Panc1 (cell line): ENCODE data around the gene F2RL1. TPM values are rescaled to one million over a fixed set of nuclear protein-coding genes. Genes with fewer than 3 reads are reported as not detected.
"Not testable (repeated sequence)": the region's sequence is repeated elsewhere in the genome, so short reads cannot be mapped to it uniquely, and the experiment has no call there.

Source experiments
- ATAC-seq: fragments of 200-7000 bp; cut with Tn5 transposase; 2 replicates; pipeline ENCODE4 v1.9.1; 2020; ENCODE audit warnings: mild to moderate bottlenecking, moderate library complexity
- BruUV-seq: library from RNA; stranded (reverse); fragments of 400-500 nt; replicated peaks from 2 replicates; lab custom pipeline; 2021; lab: Mats Ljungman, UMichigan
- CTCF ChIA-PET: fragments of 300-600 bp; sonication (Branson Sonifier 250); formaldehyde crosslinking; loops from one replicate; lab custom pipeline; 2022; ENCODE audit warnings: antibody characterized with exemption; lab: Charles Lee
- POLR2A ChIA-PET: fragments of 300-600 bp; sonication (Branson Sonifier 250); formaldehyde crosslinking; loops from one replicate; lab custom pipeline; 2022; ENCODE audit warnings: antibody characterized with exemption; lab: Charles Lee
- DNase-seq: peaks from one replicate; pipeline ENCODE4 v3.0.0-alpha.2; 2010; ENCODE audit warnings: low read depth, low spot score
- H3K27ac ChIP-seq: 2 replicates; pipeline ENCODE4 v1.5.1; 2011; ENCODE audit warnings: mild to moderate bottlenecking, low read length, inconsistent platforms
- H3K27me3 ChIP-seq: fragments of 200-500 bp; sonication (Bioruptor generic); 2 replicates; pipeline ENCODE4 v1.6.0; 2014; ENCODE audit warnings: low read length, inconsistent platforms; ENCODE audit not compliant: control insufficient read depth, insufficient read depth
- H3K36me3 ChIP-seq: fragments of 200-500 bp; sonication (Bioruptor generic); 2 replicates; pipeline ENCODE4 v1.5.1; 2014; ENCODE audit warnings: inconsistent platforms, mild to moderate bottlenecking, low read length, moderate library complexity; ENCODE audit not compliant: control insufficient read depth, insufficient read depth
- H3K4me1 ChIP-seq: 2 replicates; pipeline ENCODE4 v1.5.1; 2011; ENCODE audit warnings: inconsistent platforms, mild to moderate bottlenecking, low read length, moderate library complexity; ENCODE audit not compliant: control insufficient read depth, insufficient read depth
- H3K4me3 ChIP-seq, 2 experiments: 2 replicates each; pipeline ENCODE4 v1.5.1; 2011 to 2012; ENCODE audit warnings: low read depth in 2 of 2, low read length in 2 of 2, mild to moderate bottlenecking in 2 of 2, inconsistent platforms in 1 of 2, moderate library complexity in 1 of 2
- H3K9me3 ChIP-seq: fragments of 200-500 bp; sonication (Bioruptor generic); 2 replicates; pipeline ENCODE4 v1.5.1; 2014; ENCODE audit warnings: low read depth, mild to moderate bottlenecking, inconsistent platforms, low read length, moderate library complexity; ENCODE audit not compliant: control insufficient read depth, insufficient read depth
- POLR2AphosphoS5 ChIP-seq: IDR thresholded peaks from 2 replicates; pipeline ENCODE4 v1.6.1; 2012; ENCODE audit warnings: mild to moderate bottlenecking, low read depth, low read length, moderate library complexity
- REST ChIP-seq, 2 experiments: IDR thresholded peaks; 2 replicates each; pipeline ENCODE4 v1.6.1; 2011 to 2012; ENCODE audit warnings: low read depth in 2 of 2, control low read depth in 1 of 2, low read length in 1 of 2, mild to moderate bottlenecking in 1 of 2, moderate library complexity in 1 of 2; ENCODE audit not compliant: insufficient read depth in 1 of 2
- SIN3A ChIP-seq: IDR thresholded peaks from 2 replicates; pipeline ENCODE4 v1.6.1; 2012; ENCODE audit warnings: low read depth, mild to moderate bottlenecking, low read length, moderate library complexity, borderline replicate concordance; ENCODE audit not compliant: insufficient read depth
- TCF7L2 ChIP-seq: IDR thresholded peaks from 2 replicates; pipeline ENCODE4 v1.6.1; 2011; ENCODE audit warnings: mild to moderate bottlenecking, low read depth, low read length, inconsistent platforms
- in situ Hi-C: cut with HindIII; loops from 2 replicates; pipeline ENCODE4 v1.10.0; 2016; ENCODE audit warnings: low sequenced_read_pairs, low pct_unique_long_range_greater_than_20kb
- intact Hi-C: fragments of 100-400 bp; cut with micrococcal nuclease; formaldehyde crosslinking; loops from one replicate; pipeline ENCODE4 v1.10.0; 2022; ENCODE audit not compliant: unreplicated experiment
- total RNA-seq: library from RNA; stranded (reverse); gene quantifications from one replicate; pipeline ENCODE4 v1.2.1, GENCODE V29; 2021; ENCODE audit not compliant: unreplicated experiment
- TF ChIP-seq, protein P1 (sequence below): fragments of 450-650 bp; IDR thresholded peaks from 2 replicates; pipeline ENCODE4 v1.5.1; 2017; ENCODE audit warnings: mild to moderate bottlenecking

F2RL1 gene
- total RNA-seq, 1 experiment from 2014 or later, result 65.9 TPM

- TF ChIP-seq, protein P1, sequence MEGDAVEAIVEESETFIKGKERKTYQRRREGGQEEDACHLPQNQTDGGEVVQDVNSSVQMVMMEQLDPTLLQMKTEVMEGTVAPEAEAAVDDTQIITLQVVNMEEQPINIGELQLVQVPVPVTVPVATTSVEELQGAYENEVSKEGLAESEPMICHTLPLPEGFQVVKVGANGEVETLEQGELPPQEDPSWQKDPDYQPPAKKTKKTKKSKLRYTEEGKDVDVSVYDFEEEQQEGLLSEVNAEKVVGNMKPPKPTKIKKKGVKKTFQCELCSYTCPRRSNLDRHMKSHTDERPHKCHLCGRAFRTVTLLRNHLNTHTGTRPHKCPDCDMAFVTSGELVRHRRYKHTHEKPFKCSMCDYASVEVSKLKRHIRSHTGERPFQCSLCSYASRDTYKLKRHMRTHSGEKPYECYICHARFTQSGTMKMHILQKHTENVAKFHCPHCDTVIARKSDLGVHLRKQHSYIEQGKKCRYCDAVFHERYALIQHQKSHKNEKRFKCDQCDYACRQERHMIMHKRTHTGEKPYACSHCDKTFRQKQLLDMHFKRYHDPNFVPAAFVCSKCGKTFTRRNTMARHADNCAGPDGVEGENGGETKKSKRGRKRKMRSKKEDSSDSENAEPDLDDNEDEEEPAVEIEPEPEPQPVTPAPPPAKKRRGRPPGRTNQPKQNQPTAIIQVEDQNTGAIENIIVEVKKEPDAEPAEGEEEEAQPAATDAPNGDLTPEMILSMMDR, result no peak
- TF ChIP-seq POLR2AphosphoS5 (no peak), SIN3A (no peak), REST (IDR thresholded peaks at IDR 0.05; ENCODE audit: insufficient read depth in 1 of 2, low read depth in 2 of 2, low read length in 1 of 2) (no peak), TCF7L2 (no peak)
- Histone ChIP-seq H3K36me3 (no peaks in the 10 kb centered on the region), H3K27me3 (no peaks in the 10 kb centered on the region), H3K9me3 (peaks cover 10% of the 10 kb centered on the region; the same call in 1 of the 2 replicates), H3K27ac (peak overlapping the region; percentile 62), H3K4me1 (peaks cover 26% of the 10 kb centered on the region), H3K4me3 (no peak overlapping the region)
- BruUV-seq, result no TSS peak
- ChIA-PET CTCF (no interaction called here), POLR2A (no interaction called here)
- in situ Hi-C loops, result no loop called here
- no peak for ATAC-seq
- intact Hi-C loops, result no loop called here
- no peak for DNase-seq
Observed at GRCh38 chr5:76787237-76787636, 31.6 kb upstream of the F2RL1 start.

GRCh38 chr5:76788362-76788761 lies 30.5 kb upstream of the F2RL1 start:
- CTCF ChIA-PET, result interaction anchor here (0.7 kb wide), 2 partner anchors 14 to 18 kb away, joined by 8 to 12 read pairs; no protein-coding TSS in a partner anchor
- no TSS peak for BruUV-seq
- no peak for ATAC-seq
- POLR2A ChIA-PET, result no interaction called here
- Histone ChIP-seq H3K4me1 (peaks cover 26% of the 10 kb centered on the region), H3K27ac (no peak overlapping the region), H3K36me3 (no peaks in the 10 kb centered on the region), H3K9me3 (peaks cover 10% of the 10 kb centered on the region; the same call in 1 of the 2 replicates), H3K4me3 (no peak overlapping the region), H3K27me3 (no peaks in the 10 kb centered on the region)
- TF ChIP-seq SIN3A (no peak), REST (IDR thresholded peaks at IDR 0.05; ENCODE audit: insufficient read depth in 1 of 2, low read depth in 2 of 2, low read length in 1 of 2) (no peak), POLR2AphosphoS5 (no peak), TCF7L2 (no peak)
- TF ChIP-seq, protein P1, result no peak
- intact Hi-C loops, result no loop called here
- DNase-seq, result no peak
- in situ Hi-C loops, result no loop called here

DNA sequence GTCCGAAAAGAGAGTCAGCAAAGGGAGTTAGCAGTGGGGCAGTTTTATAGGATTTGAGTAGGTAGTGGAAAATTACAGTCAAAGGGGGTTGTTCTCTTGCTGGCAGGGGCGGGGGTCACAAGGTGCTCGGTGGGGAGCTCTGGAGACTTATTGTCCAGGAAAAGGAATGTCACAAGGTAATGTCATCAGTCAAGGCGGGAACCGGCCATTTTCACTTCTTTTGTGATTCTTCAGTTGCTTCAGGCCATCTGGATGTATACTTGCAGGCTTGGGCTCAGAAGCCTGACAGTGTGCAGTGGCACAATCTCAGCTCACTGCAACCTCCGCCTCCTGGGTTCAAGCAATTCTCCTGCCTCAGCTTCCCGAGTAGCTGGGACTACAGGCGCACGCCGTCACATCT lies 29.6 kb upstream of the F2RL1 start:
- in situ Hi-C loops, result not testable (repeated sequence)
- H3K4me1 ChIP-seq, result peaks cover 26% of the 10 kb centered on the region

More for the DNA sequence above, 29.6 kb upstream of the F2RL1 start:
- POLR2A ChIA-PET, H3K27me3 ChIP-seq, H3K4me3 ChIP-seq, DNase-seq, intact Hi-C loops, CTCF ChIA-PET, BruUV-seq, H3K9me3 ChIP-seq, H3K36me3 ChIP-seq, ATAC-seq: not testable (repeated sequence)
- H3K27ac ChIP-seq, result peak overlapping the region; percentile 91
